ENCODE data around the gene SMIM27.

The SMIM27 gene

DNA sequence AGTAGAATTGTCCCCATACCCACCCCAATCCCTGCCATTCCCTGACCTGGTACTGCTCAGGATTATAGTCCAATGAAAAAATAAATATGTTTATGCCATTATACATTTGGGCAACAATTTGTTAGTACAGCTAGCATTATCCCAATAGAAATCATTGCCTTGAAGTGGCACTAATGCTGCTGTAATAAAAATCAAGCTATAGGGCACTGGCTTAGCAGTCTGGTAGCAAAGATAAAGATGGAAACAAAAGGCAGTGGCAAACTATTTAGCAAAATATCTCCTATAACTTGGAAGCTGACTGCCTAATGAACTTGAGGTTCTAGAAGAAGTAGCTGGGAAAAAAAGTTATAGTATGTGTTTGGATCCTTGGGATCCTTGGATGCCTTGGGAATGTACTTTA is 2.5 kb downstream of the SMIM27 start:
- no peak for DNase-seq (ENCODE audit: low read depth, low spot score)

DNA sequence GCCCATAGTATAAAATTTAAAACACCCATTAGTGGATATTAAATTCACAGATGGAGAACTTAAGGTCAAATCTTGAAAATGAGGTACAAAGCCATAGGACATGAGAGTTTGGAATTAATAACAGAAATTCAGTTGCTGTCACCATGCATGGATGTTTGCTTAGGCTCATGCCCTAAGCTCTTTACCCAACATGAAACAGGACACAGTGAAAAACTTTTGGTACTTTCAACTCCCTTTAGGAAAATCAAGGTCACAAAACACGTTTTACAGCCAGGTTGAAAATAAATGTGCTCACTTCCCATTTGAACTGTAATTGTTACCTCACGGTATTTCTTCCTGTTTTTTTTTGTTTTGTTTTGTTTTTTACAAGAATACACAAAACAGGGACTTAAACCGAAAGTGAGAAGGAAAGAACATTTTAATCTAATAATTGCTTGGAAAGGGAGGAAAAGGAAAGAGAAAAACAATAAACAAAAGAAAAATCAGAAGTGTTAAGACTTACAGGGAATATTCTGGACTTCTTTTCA is 6.3 kb downstream of the SMIM27 start:
- DNase-seq (ENCODE audit: low read depth, low spot score): no peak

DNA sequence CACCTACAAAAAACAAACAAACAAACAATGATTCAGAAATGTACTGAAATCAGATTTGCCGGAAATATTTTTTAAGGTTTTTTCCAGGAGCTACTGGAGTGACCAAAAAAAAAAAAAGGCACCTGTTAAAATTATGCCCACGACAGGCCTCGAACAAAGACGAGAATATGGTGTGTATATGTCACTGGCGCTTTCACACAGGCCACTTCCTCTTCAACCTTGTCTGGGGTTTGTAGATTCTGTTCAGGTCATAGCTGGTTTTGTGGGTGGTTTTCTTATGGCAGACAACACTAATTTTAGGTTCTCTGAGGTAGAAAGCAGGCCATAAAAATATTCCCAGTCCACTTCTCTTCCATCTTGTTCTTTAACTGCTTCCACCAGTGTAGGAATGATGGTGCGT is 13.8 kb downstream of the SMIM27 start:
- DNase-seq (ENCODE audit: low read depth, low spot score): no peak

DNA sequence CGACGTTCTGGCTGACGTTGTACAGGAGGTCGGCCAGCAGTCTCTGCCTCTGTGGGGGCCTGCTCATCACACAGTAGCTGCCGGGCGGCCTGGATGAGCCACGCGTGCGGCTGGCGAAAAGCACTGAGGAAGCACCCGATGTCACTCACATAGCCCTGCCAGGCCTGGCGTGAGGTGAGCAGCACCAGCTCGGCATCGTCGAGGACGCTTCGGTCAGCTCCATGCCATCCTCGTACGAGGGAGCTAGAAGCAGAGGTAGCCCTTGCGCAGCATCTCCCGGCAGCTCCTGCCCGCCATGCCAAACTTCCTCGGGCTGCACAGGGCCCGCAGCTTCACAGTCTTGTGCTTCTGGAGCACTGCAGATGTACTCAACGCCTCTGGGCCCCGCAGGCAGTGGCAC is 14.6 kb downstream of the SMIM27 start:
- DNase-seq (ENCODE audit: low read depth, low spot score): no peak

DNA sequence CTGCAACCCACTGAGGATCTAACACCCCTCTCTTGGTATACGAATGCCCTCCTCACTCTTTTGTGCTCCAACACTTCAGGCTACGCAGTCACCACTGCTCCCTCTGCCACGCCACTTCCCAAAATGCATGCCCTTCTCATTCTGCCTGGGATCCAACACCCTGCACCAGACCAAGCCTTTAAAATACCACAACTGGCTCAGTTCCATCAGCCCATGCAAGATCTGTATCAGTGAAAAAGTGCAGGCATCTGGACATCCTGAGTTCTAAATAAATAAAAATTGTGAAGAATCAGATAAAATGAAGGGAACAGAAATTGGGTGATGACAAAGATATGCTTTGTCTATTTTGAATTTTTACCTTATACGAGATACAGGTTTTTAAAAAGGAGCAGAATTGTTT is 18.1 kb downstream of the SMIM27 start:
- no peak for DNase-seq (ENCODE audit: low read depth, low spot score)

DNA sequence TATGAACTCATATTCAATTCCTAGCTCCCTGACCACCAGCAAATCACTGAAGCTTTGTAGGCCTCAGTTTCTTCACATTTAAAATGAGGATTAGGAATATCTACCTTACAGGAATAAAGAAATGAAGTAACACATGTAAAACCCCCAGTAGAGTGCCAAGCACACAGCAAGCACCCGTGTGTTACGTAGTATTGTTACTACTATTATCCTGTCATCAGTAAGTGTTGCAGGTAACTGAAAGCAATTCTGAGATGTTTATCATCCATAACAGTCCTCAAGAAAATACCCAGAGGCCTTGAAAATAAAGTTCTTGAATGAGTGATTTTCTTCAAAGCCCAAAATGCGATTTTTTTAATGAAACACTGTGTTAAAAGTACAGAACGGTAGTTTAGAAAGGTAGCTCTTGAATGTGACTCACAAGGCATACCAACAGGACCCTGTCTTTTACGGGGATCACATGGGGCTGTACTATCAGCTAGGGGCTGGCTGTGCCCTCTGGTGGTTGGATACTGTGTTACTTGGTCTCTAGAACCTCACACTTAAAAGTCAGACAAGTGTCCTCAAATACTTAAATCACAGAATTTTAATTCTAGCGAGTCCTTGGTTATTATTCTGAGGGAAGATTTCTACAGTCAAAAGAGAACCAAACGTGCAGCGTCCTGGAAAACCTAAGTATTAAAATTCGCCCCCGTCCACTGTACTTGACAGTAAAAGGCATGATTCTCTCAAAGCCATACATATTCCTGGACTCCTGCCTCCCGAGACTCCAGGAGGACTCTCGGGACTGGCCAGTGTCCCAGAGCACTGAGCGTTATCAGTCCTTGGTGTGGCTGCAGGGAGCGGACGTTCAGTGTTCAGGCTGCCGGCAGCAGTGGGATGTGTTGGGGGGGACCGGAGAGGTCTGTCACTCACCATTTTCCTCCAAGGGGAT is 20.1 kb downstream of the SMIM27 start:
- DNase-seq (ENCODE audit: low read depth, low spot score): peak; percentile 86

DNA sequence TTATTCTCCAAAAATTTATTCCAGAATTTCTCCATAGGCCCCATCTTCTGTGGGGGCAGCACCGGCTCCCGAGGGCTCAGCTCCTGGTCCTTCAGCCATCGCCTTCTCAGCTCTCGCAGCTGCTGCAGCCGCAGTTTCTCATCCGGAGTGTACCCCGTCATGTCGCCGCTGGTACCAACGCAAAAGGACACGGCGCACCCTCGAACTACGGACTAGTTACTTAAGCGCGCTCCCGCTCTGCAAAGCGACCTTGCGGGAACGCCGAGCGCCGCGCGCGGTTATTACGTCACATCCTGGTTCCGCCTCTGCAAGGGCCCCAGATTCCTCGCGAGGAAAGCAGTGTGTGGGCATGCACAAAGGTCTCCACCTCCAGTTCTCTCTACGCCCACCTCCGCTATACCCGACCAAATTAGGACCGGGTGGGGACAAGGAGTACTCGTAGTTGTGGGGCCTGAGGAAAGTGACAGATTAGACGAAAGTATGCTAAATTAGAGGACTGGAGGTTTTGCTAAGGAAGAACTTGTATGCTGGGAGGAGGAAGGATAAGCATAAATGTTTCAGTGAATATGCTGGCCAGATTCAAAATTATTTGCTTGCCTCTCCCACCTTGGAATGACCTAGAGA is 20.9 kb downstream of the SMIM27 start, which contains the start of gene NDUFB6:
Gene NDUFB6 (minus strand): TSS at position 260 of the 624 bp plus-strand sequence. CDS start 99 bp downstream, at position 161.
- peak; percentile 98 for DNase-seq (ENCODE audit: low read depth, low spot score)

DNA sequence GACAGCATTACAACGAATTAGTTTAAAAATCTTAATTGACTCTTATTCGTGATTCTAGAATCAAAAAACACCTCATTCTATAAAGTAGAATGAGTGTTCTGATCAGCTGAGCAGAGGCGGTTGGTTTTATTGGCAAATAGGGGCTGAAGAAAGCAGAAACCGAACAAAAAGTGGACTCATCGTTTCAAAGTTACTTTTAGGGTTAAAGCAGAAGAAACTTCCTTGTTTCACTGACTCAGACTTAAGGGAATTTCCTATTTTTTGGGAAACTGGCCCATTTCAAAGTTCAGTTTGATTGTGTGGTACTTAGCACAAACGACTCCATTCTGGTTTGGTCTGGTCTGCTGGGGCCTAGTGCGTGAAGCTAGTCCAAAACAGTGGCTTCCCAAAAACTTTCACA is 21.7 kb downstream of the SMIM27 start:
- no peak for DNase-seq (ENCODE audit: low read depth, low spot score)

DNA sequence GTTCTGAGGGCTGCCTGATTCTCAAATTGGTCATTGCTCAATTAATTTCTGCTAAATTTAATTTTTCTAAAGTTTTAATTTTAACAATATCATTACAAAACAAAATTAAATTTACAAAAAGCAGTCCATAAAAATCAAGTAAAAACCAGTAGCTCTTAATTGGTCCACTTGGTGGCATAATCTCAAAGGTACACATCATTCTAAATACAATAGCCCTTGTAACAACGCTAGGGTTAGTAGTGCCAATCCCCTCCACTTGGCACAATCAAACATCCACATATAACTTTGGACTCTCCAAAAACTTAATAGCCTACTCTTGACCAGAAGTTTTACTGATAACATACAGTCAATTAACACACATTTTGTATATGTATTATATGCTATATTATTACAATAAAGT is 22.7 kb downstream of the SMIM27 start:
- DNase-seq (ENCODE audit: low read depth, low spot score): no peak

DNA sequence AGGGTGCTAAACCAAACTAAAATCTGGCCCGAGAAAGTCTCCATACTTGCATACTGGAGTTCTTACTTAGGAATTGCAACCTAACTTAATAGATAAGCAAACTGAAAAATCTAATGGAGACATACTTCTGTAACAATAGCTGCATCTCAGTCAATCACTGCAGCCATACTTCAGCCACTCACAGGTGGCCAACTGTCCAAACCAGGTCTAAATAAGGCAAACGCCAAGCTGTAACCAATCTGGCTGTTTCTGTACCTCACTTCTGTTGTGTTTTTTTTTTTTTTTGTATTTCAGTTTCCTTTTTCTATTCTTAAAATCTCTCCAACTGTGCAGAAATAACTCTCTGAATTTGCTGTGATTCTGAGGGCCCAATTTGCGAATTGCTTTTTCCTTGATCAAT is 25.2 kb downstream of the SMIM27 start:
- DNase-seq (ENCODE audit: low read depth, low spot score): no peak

DNA sequence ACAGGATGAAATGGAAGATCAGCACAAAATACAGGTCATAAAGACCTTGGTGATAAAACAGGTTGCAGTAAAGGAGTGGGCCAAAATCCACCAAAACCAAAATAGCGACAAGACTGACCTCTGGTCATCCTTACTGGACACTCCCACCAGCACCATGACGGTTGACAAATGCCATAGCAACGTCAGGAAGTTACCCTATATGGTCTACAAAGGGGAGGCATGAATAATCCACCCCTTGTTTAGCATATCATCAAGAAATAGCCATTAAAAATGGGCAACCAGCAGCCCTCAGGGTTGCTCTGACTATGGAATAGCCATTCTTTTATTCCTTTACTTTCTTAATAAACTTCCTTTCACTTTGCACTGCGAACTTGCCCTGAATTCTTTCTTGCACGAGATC is 26.8 kb downstream of the SMIM27 start:
- no peak for DNase-seq (ENCODE audit: low read depth, low spot score)

DNA sequence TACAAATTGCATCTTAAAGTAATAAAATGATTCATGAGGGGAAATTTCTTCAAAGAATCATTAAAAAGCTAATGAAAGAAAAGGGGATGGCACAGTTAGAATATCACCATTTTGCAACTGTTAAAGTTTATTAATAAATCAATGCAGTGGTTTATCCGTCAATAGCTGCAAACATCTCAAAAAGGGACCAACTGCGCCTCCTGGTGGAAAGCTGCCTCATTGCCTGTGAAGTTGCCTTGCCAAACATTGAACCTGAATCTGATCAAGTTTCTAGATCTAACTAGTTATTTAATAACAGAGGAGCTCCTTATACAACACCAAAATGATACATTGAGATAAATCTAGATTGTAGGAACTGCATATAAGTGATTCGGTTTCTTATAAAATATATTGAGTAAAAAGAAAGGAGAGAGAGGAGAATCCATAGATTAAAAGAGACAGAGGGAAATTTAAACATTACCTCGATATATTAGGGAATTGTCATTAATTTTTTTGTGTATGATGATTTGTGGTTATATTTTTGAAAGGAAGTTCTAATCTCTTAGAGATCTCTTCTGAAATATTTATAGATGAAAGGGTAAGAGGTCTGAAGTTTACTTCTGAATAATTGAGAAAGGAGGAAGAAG is 27.7 kb downstream of the SMIM27 start:
- peak; percentile 71 for DNase-seq (ENCODE audit: low read depth, low spot score)

DNA sequence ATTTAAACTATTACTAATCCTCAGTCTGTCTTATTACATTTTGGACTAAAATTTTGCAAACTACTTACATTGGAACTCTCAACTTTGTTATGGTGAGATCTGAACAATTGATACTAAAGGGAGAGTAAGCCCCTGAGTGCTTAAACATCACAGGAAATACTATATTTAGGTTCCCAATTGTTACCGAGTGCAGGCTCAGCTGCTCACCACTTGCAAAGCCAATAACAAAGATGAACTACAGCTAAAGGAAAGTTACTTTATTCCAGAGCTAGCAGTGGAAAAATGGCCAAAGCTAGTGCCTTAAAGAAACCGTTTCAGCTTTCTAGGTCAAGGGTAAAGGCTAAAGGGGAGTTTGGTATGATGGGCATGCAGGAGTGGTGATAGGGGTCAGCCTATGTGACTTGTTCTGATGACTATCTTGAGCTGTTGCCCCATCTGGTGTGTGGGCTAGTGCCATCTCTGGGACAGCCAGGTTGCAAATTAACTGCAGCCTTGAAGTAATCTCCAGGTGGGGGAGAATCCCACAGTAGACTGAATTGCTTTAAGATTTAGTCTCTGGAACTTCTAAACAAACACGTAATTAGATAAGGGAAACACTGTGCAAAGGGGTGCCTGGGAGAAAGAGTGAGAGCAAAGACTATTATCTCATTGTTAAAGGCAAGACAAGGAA is 28.6 kb downstream of the SMIM27 start:
- DNase-seq (ENCODE audit: low read depth, low spot score): no peak

DNA sequence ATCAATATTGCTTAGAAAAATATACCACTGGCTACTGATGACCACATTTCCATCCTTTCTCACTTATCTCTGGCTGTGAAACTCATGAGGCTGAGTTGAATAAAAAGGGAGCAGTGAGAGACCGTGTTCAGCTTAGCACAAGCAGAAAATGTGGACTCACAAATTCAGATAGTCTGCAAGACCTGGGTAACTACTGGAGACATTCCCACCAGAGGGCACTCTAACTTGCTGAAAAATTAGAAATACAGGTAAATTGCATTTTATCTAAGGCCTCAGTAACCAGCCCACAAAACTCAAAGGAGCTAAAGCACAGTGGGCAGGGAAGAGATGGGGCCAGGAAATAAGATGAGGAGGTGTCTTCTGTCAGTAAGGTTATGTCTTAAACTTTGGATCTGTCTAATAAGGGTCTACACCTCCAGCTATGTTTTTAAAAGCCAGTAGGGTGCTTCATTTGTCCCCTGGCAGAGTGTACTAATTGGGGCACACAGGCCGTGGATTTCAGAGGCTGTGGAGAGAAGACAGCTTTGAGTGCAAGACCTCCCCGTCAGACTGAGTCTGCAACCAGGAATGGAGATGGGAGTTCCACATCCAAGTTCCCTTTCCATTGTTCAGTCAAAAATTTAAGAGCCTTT is 29.5 kb downstream of the SMIM27 start:
- DNase-seq (ENCODE audit: low read depth, low spot score): peak; percentile 78

DNA sequence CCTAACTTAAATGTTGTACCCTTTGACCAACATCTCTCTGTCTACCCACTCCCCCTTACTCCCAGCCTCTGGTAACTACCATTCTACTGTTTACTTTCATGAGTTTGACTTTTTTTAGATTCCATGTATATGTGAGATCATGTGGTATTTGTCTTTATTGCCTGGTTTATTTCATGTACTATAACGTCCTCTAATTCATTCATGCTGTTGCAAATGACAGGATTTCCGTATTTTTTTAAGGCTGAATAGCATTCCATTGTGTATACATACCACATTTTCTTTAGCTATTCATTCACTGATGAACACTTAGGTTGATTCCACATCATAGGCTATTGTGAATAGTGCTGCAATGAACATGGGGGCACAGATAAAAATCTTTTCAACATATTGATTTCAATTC is 32.7 kb downstream of the SMIM27 start:
- DNase-seq (ENCODE audit: low read depth, low spot score): no peak

DNA sequence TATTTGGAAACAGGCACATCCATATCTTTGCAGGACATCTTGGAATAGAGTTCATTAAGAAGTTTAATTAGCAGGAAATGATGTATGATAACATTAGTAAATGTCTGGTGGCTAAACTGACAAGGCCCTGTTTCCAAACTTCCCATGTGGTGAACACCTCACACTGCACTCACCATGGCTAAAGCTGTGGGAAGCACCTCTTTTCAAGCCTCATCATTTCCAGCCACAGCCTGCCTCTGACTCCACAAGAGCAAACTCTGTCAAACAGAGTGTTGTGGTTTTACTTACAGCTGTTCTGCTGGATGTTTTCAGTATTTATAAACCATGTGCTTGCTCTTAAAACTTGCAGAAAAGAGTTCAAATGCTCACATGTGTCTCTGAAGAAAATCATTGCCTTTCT is 35.8 kb downstream of the SMIM27 start:
- peak; percentile 7 for DNase-seq (ENCODE audit: low read depth, low spot score)

DNA sequence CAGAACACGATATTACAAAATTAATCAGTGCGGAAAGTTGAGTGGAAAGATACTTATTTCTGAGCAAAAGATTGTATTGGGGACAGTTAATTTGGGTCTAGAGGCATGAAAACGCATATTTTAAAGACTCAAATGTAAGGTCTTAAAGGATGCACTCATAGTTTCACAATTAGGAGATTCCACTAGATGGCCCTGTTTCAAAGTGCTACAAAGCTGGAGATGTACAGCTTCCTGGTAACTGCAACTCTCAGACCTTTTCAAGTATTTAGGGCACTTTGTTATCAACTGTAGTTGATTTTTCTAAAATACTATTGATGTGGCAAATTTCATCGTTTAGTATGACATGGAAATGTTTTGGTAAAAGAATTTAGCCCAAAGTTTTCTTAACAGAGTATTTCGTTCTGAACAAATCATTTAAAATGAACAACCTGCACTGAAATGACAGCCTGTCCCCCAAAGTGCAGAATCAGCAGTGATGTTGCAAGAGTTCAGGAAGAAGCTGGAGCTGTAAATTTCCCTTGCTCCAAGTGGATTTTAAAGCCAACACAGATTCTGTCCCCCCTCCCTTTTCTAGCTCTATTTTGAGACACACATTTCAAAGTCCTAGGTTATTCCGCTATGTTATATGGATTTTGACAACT is 37.1 kb downstream of the SMIM27 start:
- DNase-seq (ENCODE audit: low read depth, low spot score): peak; percentile 64

DNA sequence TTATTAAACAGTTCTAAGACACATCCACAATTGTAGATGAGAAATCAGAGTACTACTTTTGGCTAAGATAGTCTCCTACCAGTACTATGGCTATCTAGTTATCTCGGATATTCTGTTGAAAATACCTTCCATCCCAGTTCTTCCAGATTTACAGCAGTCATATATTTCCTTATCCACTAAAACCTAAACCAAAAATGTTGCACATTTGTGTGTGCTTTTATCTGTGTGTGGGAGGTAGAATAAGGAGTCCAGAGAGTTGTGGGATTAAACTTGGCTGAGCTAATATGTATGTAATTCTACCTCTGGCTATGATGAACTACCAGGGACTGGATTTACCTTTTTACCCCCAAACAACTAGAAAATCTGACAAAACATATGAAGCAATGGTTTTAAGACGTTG is 38.3 kb downstream of the SMIM27 start:
- no peak for DNase-seq (ENCODE audit: low read depth, low spot score)

DNA sequence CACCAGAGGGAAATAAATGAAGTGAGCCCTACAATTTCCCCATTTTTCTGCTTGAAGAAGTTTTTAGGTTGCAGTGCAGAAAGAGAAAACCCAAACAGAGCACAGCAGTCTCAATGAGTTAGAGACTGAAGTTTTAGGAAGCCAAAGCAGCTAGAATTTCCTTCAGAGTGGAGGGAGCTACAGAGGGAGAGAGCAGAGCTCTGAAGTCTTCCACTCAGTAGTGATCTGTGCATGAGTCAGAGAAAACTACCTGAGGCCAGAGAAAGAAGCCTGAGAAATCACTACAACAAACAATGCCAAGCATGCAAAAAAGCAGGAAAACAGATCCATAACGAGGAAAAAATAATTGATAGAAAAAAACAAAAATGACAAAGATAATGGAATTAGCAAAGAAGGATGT is 38.8 kb downstream of the SMIM27 start:
- DNase-seq (ENCODE audit: low read depth, low spot score): peak; percentile 9

DNA sequence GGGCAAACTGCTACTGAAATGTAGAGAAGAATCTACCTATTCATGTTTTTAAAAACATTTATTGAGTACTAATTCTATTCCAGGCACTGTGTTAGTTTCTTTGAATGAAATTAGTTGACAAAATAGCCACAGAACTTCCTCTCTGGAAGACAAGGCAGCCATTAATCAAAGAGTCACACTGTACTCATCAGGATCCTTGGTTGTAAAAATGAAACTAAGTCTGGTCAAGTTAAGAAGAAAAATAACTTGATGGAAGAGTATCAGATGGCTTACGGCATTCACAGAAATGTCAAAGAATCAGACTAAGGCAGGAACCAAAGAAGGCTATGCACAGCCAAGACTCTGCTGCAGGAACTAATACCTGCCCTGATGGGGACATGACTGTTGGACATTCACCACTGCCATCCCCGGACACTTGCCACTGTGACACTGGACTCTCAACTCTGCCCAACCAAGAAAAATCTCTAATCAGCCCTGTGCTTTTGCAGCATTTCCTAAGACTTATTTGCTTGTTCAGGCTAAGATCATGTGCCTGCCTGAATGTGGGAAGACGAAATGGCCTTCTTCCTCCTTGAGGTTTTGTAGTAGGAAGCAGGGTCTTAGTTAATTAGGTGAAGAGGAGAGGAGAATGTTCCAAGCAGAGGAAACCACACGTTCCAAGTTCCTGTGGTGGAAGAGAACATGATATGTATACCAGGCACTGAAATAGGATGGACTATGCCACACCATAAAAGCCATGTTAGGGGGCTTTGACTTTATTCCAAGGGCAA is 44.2 kb downstream of the SMIM27 start:
- DNase-seq (ENCODE audit: low read depth, low spot score): no peak

All from astrocyte of the hippocampus (primary cell).